Keratinocyte (primary cell): ENCODE data around the gene PPP2R1A.

Source experiments
- EZH2 ChIP-seq: IDR thresholded peaks from one replicate; pipeline ENCODE4 v1.6.1; 2012; ENCODE audit warnings: inconsistent platforms, mild to moderate bottlenecking, low read length, moderate library complexity
- TF ChIP-seq, protein P1 (sequence below), 3 experiments: IDR thresholded peaks in 1 of 3; conservative IDR thresholded peaks in 1 of 3; optimal IDR thresholded peaks in 1 of 3; 2 replicates in 2 of 3; 3 replicates in 1 of 3; pipeline versions ENCODE3 to v1.5.1; 2011; ENCODE audit warnings: low read length in 3 of 3, mild to moderate bottlenecking in 3 of 3, moderate library complexity in 2 of 3, control low read depth in 1 of 3, inconsistent platforms in 1 of 3; ENCODE audit not compliant: insufficient read depth in 2 of 3; ENCODE audit errors: extremely low read depth in 1 of 3

DNA sequence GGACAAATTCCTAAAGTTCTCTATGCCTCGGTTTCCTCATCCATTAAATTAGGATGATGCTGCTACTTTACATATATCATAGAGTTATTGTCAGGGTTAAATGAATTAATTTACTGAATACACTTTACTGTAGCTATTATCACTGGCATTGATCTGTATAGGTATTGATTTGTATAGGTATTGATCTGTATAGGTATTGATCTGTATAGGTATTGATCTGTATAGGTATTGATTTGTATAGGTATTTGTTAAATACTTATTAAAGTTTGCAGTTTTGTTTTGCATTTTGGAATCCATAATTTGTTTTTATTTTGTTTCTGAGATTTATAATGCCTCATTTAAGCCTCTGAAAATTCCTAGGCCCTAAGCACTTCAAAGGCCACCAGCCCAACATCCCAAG, 2.4 kb upstream of the PPP2R1A start:
- TF ChIP-seq, protein P1, sequence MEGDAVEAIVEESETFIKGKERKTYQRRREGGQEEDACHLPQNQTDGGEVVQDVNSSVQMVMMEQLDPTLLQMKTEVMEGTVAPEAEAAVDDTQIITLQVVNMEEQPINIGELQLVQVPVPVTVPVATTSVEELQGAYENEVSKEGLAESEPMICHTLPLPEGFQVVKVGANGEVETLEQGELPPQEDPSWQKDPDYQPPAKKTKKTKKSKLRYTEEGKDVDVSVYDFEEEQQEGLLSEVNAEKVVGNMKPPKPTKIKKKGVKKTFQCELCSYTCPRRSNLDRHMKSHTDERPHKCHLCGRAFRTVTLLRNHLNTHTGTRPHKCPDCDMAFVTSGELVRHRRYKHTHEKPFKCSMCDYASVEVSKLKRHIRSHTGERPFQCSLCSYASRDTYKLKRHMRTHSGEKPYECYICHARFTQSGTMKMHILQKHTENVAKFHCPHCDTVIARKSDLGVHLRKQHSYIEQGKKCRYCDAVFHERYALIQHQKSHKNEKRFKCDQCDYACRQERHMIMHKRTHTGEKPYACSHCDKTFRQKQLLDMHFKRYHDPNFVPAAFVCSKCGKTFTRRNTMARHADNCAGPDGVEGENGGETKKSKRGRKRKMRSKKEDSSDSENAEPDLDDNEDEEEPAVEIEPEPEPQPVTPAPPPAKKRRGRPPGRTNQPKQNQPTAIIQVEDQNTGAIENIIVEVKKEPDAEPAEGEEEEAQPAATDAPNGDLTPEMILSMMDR (optimal IDR thresholded peaks at IDR 0.05 in 1 of 3, IDR thresholded peaks at IDR 0.05 in 1 of 3, conservative IDR thresholded peaks at IDR 0.05 in 1 of 3; ENCODE audit: extremely low read depth in 1 of 3, insufficient read depth in 2 of 3, low read length in 3 of 3): no peak
- no peak for TF ChIP-seq EZH2
